Measurements from ENCODE around the gene OR5C1. TPM values are rescaled to one million over a fixed set of nuclear protein-coding genes. Genes with fewer than 3 reads are reported as not detected.

The OR5C1 gene
- polyA plus RNA-seq, 1 donor (not counting 4 experiments of a cell fraction or from before 2014, with no cell fraction given), result not detected

DNA sequence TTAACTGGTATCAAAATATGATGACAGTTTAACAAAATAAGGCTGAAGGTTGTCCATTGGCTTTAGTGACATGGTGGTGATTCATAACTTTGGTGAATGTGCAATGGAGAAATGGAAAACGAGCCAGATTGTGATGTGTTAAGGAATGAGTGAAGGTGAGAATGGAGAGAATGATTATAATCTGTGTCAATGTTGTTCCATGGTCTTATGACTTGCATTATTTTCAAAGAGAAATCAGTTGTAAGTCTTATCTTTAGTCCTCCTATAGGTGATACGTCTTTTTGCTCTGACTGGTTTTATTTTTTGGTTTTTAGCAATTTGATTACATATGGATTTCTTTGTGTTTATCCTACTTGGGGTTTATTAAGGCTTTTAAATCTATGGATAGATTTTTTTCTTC is 33.9 kb upstream of the OR5C1 start:
- H3K36me3 ChIP-seq (ENCODE audit: control insufficient read depth in 2 of 2, extremely low read depth in 1 of 2, insufficient read depth in 2 of 2, low read length in 2 of 2), result no peaks in the 10 kb centered on the region

DNA sequence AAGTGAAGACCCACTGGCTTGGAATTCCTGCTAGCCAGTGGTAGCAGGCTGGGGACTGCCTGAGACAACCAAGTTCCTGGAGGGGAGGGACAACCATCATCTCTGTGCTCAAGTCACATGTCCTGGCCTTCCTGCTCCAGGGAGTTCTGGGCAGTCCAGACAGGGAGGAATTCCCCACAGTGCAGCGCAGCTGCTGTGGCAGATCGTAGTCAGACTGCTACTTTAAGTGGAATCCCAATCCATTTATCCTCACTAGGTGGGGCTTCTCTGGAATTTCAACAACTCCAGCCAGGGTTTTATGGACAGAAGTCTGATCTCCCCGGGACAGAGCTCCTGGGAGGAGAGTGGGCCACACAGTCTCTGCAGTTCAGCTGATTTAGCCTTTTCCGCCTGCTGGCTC is 20.9 kb upstream of the OR5C1 start:
- dilution Hi-C loops (cut with MboI; ENCODE audit: extremely low pct_ligation_motif_present, low sequenced_read_pairs), result no loop called here
- Histone ChIP-seq H3K27me3 (ENCODE audit: control insufficient read depth, extremely low read depth, insufficient read depth, low read length) (no peaks in the 10 kb centered on the region), H3K9me1 (ENCODE audit: control insufficient read depth, extremely low read depth, insufficient read depth, low read length) (no peaks in the 10 kb centered on the region), H2AFZ (ENCODE audit: control insufficient read depth, low read length) (no peak overlapping the region), H4K20me1 (ENCODE audit: control insufficient read depth, extremely low read depth, insufficient read depth, low read length) (no peaks in the 10 kb centered on the region), H3K27ac (ENCODE audit: control insufficient read depth, insufficient read depth, low read length) (no peak overlapping the region), H3K4me2 (ENCODE audit: control insufficient read depth, extremely low read depth, insufficient read depth, low read depth, low read length) (no peak overlapping the region), H3K79me2 (ENCODE audit: control insufficient read depth, insufficient read depth, low read length) (no peaks in the 10 kb centered on the region), H3K4me3 (ENCODE audit: control insufficient read depth in 2 of 3, extremely low read depth in 1 of 3, insufficient read depth in 2 of 3, low read depth in 1 of 3, low read length in 3 of 3) (no peak overlapping the region), H3K4me1 (ENCODE audit: control insufficient read depth, extremely low read depth, insufficient read depth, low read length) (no peaks in the 10 kb centered on the region), H3K9ac (ENCODE audit: control insufficient read depth, extremely low read depth, insufficient read depth, low read length) (no peak overlapping the region), H3K9me3 (ENCODE audit: control insufficient read depth, low read depth, low read length) (no peaks in the 10 kb centered on the region), H3K36me3 (ENCODE audit: control insufficient read depth in 2 of 2, extremely low read depth in 1 of 2, insufficient read depth in 2 of 2, low read length in 2 of 2) (no peaks in the 10 kb centered on the region)
- FAIRE-seq (no peak), DNase-seq (ENCODE audit: low read depth, low spot score) (no peak)
- TF ChIP-seq, protein P1, sequence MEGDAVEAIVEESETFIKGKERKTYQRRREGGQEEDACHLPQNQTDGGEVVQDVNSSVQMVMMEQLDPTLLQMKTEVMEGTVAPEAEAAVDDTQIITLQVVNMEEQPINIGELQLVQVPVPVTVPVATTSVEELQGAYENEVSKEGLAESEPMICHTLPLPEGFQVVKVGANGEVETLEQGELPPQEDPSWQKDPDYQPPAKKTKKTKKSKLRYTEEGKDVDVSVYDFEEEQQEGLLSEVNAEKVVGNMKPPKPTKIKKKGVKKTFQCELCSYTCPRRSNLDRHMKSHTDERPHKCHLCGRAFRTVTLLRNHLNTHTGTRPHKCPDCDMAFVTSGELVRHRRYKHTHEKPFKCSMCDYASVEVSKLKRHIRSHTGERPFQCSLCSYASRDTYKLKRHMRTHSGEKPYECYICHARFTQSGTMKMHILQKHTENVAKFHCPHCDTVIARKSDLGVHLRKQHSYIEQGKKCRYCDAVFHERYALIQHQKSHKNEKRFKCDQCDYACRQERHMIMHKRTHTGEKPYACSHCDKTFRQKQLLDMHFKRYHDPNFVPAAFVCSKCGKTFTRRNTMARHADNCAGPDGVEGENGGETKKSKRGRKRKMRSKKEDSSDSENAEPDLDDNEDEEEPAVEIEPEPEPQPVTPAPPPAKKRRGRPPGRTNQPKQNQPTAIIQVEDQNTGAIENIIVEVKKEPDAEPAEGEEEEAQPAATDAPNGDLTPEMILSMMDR (optimal IDR thresholded peaks at IDR 0.05 in 1 of 3, IDR thresholded peaks at IDR 0.05 in 1 of 3, conservative IDR thresholded peaks at IDR 0.05 in 1 of 3; ENCODE audit: extremely low read depth in 1 of 3, insufficient read depth in 2 of 3, low read length in 3 of 3), result no peak
- TF ChIP-seq EZH2 (IDR thresholded peaks at IDR 0.05; ENCODE audit: low read length), result no peak

More for the DNA sequence above, 33.9 kb upstream of the OR5C1 start:
- Histone ChIP-seq H2AFZ (ENCODE audit: control insufficient read depth, low read length) (no peak overlapping the region), H3K4me3 (ENCODE audit: control insufficient read depth in 2 of 3, extremely low read depth in 1 of 3, insufficient read depth in 2 of 3, low read depth in 1 of 3, low read length in 3 of 3) (no peak overlapping the region), H3K27ac (ENCODE audit: control insufficient read depth, insufficient read depth, low read length) (no peak overlapping the region), H3K9ac (ENCODE audit: control insufficient read depth, extremely low read depth, insufficient read depth, low read length) (no peak overlapping the region), H3K4me1 (ENCODE audit: control insufficient read depth, extremely low read depth, insufficient read depth, low read length) (no peaks in the 10 kb centered on the region), H4K20me1 (ENCODE audit: control insufficient read depth, extremely low read depth, insufficient read depth, low read length) (no peaks in the 10 kb centered on the region), H3K4me2 (ENCODE audit: control insufficient read depth, extremely low read depth, insufficient read depth, low read depth, low read length) (no peak overlapping the region), H3K27me3 (ENCODE audit: control insufficient read depth, extremely low read depth, insufficient read depth, low read length) (no peaks in the 10 kb centered on the region), H3K9me3 (ENCODE audit: control insufficient read depth, low read depth, low read length) (no peaks in the 10 kb centered on the region), H3K9me1 (ENCODE audit: control insufficient read depth, extremely low read depth, insufficient read depth, low read length) (no peaks in the 10 kb centered on the region), H3K79me2 (ENCODE audit: control insufficient read depth, insufficient read depth, low read length) (no peaks in the 10 kb centered on the region)
- dilution Hi-C loops (cut with MboI; ENCODE audit: extremely low pct_ligation_motif_present, low sequenced_read_pairs), result no loop called here
- FAIRE-seq (no peak), DNase-seq (ENCODE audit: low read depth, low spot score) (no peak)
- TF ChIP-seq, protein P1 (optimal IDR thresholded peaks at IDR 0.05 in 1 of 3, IDR thresholded peaks at IDR 0.05 in 1 of 3, conservative IDR thresholded peaks at IDR 0.05 in 1 of 3; ENCODE audit: extremely low read depth in 1 of 3, insufficient read depth in 2 of 3, low read length in 3 of 3), result no peak
- TF ChIP-seq EZH2 (IDR thresholded peaks at IDR 0.05; ENCODE audit: low read length), result no peak

All from keratinocyte (primary cell).